Astrocyte (in vitro differentiated cells and primary cell): ENCODE data around the gene STEAP1.

Experiments used
- CTCF ChIP-seq: IDR thresholded peaks from 2 replicates; pipeline ENCODE4 v1.5.1; 2011; ENCODE audit warnings: low read depth, mild to moderate bottlenecking, inconsistent platforms, low read length, moderate library complexity; ENCODE audit not compliant: insufficient read depth
- EZH2 ChIP-seq: IDR thresholded peaks from 2 replicates; pipeline ENCODE4 v1.6.1; 2012; ENCODE audit warnings: mild to moderate bottlenecking, low read length, inconsistent platforms; ENCODE audit not compliant: insufficient read depth

DNA sequence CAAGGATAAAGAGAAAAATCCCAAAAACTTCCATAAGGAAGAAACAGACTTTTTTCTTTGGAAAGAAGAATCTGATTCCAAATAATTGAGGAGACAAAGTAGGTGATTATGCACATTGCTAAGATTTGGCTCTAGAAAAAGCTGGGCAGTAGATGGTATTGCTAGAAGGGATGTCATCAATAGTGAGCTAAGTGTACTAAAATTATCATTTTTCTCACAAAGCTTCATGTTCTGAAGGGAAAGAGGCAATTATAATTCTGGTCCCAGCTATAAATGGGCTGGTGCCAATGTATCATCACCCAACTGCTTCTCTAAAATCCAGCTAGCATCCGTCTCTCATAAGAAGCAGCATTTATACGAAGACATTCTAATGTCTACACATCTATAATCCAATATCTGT, 23.9 kb downstream of the STEAP1 start:
- TF ChIP-seq CTCF = no peak
- no peak for TF ChIP-seq EZH2
